ENCODE results near the gene DRC1.

DNA sequence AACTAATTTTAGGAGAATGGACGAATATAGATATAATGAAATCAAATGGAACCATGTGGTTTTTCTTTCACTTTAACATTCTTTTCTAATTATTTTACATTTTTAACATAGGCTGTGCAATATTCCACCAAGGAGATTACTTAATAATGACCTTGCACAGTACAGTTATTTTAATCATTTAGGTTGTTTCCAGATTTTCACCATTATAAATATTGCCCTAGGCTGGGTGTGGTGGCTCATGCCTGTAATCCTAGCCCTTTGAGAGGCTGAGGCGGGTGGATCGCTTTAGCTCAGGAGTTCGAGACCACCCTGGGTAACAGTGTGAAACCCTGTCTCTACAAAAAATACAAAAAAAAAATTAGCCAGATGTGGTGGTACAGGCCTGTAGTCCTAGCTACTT is 14.5 kb upstream of the DRC1 start:
- TF ChIP-seq CTCF (conservative IDR thresholded peaks at IDR 0.05; ENCODE audit: low read length) (no peak), EZH2phosphoT487 (IDR thresholded peaks at IDR 0.05; ENCODE audit: borderline replicate concordance, low read depth, low read length) (no peak)
